ENCODE data around the gene STIL.

DNA sequence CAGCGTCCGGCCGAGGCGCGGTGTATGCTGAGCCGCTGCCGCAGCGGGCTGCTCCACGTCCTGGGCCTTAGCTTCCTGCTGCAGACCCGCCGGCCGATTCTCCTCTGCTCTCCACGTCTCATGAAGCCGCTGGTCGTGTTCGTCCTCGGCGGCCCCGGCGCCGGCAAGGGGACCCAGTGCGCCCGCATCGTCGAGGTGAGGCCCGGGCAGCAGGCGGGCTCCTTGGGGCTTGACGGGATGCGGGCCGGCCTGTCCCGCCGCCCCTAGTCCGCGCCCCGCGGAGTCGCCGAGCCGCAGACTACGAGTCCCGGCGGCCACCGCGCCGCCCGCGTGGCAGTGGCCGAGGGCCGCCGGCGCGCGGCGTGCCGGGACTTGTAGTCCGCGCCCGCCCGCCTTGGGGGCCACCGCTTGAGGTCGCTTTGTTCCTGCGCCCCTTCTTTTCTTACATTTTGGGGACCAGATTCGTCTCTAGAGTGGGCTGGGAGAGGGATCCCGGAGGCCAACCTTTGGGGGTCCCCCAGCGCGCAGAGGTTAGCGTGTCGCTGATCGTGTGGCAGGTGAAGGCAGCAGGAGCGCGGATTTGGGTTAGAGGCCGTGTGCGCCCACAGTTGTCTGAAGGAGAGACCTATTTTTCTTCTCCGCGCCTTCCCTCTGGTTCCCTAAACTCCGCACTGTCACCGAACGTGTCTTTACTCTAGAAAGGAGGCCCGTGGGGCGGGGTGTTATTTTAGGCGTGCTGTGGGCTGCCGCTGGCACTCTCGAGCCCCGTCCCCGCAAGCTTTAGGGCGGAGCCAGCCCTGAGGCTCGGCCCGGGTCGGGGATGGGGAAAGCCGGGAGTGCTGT is 20.2 kb upstream of the STIL start:
- TF ChIP-seq, protein P1, sequence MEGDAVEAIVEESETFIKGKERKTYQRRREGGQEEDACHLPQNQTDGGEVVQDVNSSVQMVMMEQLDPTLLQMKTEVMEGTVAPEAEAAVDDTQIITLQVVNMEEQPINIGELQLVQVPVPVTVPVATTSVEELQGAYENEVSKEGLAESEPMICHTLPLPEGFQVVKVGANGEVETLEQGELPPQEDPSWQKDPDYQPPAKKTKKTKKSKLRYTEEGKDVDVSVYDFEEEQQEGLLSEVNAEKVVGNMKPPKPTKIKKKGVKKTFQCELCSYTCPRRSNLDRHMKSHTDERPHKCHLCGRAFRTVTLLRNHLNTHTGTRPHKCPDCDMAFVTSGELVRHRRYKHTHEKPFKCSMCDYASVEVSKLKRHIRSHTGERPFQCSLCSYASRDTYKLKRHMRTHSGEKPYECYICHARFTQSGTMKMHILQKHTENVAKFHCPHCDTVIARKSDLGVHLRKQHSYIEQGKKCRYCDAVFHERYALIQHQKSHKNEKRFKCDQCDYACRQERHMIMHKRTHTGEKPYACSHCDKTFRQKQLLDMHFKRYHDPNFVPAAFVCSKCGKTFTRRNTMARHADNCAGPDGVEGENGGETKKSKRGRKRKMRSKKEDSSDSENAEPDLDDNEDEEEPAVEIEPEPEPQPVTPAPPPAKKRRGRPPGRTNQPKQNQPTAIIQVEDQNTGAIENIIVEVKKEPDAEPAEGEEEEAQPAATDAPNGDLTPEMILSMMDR (IDR thresholded peaks at IDR 0.05), result no peak
- 0 out of 2 replicates have a peak, but pooled peaks have one; percentile 50 for TF ChIP-seq ESRRA (CRISPR knock-in tag; IDR thresholded peaks at IDR 0.05; ENCODE audit: borderline replicate concordance)
- TF ChIP-seq NFYB (CRISPR knock-in tag; conservative IDR thresholded peaks at IDR 0.05; ENCODE audit: low read depth), result no peak
- TF ChIP-seq, protein P2, sequence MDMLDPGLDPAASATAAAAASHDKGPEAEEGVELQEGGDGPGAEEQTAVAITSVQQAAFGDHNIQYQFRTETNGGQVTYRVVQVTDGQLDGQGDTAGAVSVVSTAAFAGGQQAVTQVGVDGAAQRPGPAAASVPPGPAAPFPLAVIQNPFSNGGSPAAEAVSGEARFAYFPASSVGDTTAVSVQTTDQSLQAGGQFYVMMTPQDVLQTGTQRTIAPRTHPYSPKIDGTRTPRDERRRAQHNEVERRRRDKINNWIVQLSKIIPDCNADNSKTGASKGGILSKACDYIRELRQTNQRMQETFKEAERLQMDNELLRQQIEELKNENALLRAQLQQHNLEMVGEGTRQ (CRISPR knock-in tag; IDR thresholded peaks at IDR 0.05), result no peak; the same call in 1 of the 2 replicates
- TF ChIP-seq EMX1 (CRISPR knock-in tag; IDR thresholded peaks at IDR 0.05), result no peak
- TF ChIP-seq ZNF671 (CRISPR knock-in tag; IDR thresholded peaks at IDR 0.05), result no peak
- TF ChIP-seq MLX (CRISPR knock-in tag; IDR thresholded peaks at IDR 0.05), result no peak
- TF ChIP-seq E2F1 (CRISPR knock-in tag; IDR thresholded peaks at IDR 0.05), result no peak
- TF ChIP-seq, protein P3, sequence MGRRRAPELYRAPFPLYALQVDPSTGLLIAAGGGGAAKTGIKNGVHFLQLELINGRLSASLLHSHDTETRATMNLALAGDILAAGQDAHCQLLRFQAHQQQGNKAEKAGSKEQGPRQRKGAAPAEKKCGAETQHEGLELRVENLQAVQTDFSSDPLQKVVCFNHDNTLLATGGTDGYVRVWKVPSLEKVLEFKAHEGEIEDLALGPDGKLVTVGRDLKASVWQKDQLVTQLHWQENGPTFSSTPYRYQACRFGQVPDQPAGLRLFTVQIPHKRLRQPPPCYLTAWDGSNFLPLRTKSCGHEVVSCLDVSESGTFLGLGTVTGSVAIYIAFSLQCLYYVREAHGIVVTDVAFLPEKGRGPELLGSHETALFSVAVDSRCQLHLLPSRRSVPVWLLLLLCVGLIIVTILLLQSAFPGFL (CRISPR knock-in tag; IDR thresholded peaks at IDR 0.05; ENCODE audit: borderline replicate concordance), result no peak
- peak; percentile 48; the same call in 1 of the 2 replicates for TF ChIP-seq SP1 (CRISPR knock-in tag; conservative IDR thresholded peaks at IDR 0.05)
- TF ChIP-seq CBFB (CRISPR knock-in tag; IDR thresholded peaks at IDR 0.05; ENCODE audit: low read depth), result no peak
- TF ChIP-seq, protein P4, sequence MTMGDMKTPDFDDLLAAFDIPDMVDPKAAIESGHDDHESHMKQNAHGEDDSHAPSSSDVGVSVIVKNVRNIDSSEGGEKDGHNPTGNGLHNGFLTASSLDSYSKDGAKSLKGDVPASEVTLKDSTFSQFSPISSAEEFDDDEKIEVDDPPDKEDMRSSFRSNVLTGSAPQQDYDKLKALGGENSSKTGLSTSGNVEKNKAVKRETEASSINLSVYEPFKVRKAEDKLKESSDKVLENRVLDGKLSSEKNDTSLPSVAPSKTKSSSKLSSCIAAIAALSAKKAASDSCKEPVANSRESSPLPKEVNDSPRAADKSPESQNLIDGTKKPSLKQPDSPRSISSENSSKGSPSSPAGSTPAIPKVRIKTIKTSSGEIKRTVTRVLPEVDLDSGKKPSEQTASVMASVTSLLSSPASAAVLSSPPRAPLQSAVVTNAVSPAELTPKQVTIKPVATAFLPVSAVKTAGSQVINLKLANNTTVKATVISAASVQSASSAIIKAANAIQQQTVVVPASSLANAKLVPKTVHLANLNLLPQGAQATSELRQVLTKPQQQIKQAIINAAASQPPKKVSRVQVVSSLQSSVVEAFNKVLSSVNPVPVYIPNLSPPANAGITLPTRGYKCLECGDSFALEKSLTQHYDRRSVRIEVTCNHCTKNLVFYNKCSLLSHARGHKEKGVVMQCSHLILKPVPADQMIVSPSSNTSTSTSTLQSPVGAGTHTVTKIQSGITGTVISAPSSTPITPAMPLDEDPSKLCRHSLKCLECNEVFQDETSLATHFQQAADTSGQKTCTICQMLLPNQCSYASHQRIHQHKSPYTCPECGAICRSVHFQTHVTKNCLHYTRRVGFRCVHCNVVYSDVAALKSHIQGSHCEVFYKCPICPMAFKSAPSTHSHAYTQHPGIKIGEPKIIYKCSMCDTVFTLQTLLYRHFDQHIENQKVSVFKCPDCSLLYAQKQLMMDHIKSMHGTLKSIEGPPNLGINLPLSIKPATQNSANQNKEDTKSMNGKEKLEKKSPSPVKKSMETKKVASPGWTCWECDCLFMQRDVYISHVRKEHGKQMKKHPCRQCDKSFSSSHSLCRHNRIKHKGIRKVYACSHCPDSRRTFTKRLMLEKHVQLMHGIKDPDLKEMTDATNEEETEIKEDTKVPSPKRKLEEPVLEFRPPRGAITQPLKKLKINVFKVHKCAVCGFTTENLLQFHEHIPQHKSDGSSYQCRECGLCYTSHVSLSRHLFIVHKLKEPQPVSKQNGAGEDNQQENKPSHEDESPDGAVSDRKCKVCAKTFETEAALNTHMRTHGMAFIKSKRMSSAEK (CRISPR knock-in tag; IDR thresholded peaks at IDR 0.05; ENCODE audit: borderline replicate concordance), result no peak
- TF ChIP-seq PRRX2 (CRISPR knock-in tag; IDR thresholded peaks at IDR 0.05), result no peak
